Renal pelvis (tissue), 12 donors: ENCODE measurements around the gene TPRG1. TPM values are rescaled to one million over a fixed set of nuclear protein-coding genes. Genes with fewer than 3 reads are reported as not detected.

ENCODE experiments used
- DNase-seq: peaks from one replicate; pipeline ENCODE4 v3.0.0-alpha.2; 2013
- long read RNA-seq, 16 experiments: transcript quantifications; one replicate each; lab custom pipeline, GENCODE V29; 2026
- polyA plus RNA-seq, 3 donors: library from polyadenylated mRNA; unstranded; fragments of 120-200 nt; gene quantifications; one replicate each; pipeline ENCODE4 v1.2.1, GENCODE V29; 2013; ENCODE audit not compliant: insufficient read length in 3 of 3

Gene TPRG1
- polyA plus RNA-seq, result under 1 TPM; 0.30 to 0.65 (median 0.42) TPM
- long read RNA-seq, donor 1, partial matches to known transcripts, result 0 of 1 reads
- long read RNA-seq, donor 1, other reads (novel, unspliced or antisense), result 0 of 1 reads
- long read RNA-seq, donor 2, result 0 reads
- long read RNA-seq, donor 3, result 0 reads
- long read RNA-seq, donor 4, result 0 reads
- long read RNA-seq, donor 5, result 0 reads
- long read RNA-seq, donor 6, result 0 reads
- long read RNA-seq, donor 7, result 0 reads
- long read RNA-seq, donor 8, result 0 reads
- long read RNA-seq, donor 9, full-length matches to known transcripts, result 1 of 1 reads
- long read RNA-seq, donor 9, partial matches to known transcripts, result 0 of 1 reads
- long read RNA-seq, donor 9, other reads (novel, unspliced or antisense), result 0 of 1 reads
- long read RNA-seq, donor 10, result 0 reads
- long read RNA-seq, donor 11, result 0 reads
- long read RNA-seq, donor 12, result 0 reads
- long read RNA-seq, donor 13, result 0 reads
- long read RNA-seq, donor 14, result 0 reads
- long read RNA-seq, donor 15, result 0 reads
- long read RNA-seq, donor 16, result 0 reads

GRCh38 chr3:189171707-189172106, at the start of gene TPRG1:
Gene TPRG1, plus strand, starts transcription at chr3:189171971. Its CDS starts 35,414 bp downstream, at chr3:189207385.
- DNase-seq, result no peak

DNA sequence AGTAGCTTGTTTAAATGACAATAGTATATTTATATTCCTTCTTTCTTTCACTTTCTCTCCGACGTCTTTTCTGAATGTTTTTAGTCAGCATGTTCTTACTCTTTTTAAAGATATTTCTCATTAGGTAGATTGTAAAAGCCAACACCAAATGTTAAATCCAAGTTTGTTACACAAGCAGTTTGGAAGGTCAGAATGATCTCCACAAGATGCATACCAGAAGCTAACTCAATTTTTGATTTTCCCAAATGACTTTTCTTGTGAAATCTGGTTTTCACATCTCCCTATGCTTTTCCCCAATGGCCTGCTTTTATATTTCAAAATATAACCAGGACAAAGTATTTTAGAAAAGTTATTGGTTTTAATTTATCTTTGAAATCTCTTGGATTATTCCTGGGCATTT, 49.7 kb upstream of the TPRG1 start:
- DNase-seq, result no peak

GRCh38 chr3:189122526-189123205, 49.1 kb upstream of the TPRG1 start:
- DNase-seq, result no peak

DNA sequence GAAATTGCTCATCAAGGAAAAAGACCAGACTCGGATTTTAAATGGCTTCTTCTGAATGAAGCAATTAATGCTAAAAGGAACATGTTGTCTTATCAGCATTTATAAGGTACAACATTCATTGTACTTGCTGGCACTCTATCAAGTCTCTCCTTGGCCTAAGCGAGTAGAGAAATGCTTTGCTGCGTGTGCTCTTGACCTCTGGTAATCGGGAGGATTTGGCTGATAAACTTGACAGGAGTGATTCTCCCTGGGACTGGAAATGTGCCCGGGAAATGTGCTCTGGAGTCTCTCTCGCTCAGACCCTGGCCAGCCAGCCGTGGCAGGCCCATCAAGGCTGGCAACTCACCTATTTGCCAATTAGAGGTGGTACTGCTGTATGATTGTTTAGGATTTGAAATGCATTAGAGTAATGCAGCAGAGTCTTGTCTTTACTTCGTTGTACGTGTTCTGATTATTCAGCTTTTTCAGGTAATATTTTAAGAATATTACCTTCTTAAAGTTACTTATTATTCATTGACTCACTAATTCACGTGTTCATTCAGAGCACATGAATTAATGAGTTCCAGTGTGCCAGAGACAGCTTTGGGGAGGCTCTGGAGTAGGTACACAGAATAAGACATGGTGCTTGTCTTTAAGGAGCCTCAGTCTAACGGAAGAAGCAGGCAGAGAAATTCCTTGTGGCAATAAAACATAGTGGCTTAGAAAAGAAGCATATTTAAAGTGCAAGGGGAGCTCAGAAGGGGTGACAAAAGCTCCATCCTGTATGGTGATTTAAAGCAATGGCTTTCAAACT, 48.0 kb upstream of the TPRG1 start:
- no peak for DNase-seq

DNA sequence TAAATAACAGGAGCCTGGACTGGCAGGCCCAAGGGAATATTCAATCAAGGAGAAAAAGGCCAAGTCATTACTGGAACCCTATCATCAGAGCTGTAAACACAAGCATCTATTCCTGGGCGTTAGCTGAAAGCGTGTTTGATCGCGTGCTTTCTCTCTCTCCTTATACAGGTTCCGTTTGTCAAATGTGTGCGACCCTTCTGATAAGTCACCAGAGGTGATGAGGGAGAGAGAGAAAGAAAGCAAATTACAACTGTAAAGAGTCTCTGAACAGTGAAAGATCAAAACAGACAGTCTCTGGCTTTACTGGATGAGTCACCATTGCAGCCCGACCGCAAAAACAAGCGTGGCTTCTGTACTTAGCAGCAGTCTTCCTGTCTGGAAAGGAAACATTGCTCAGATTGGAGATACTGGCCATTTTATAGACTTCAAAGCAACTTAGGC, 39.5 kb upstream of the TPRG1 start:
- no peak for DNase-seq

GRCh38 chr3:189132839-189133238, 38.9 kb upstream of the TPRG1 start:
- no peak for DNase-seq

DNA sequence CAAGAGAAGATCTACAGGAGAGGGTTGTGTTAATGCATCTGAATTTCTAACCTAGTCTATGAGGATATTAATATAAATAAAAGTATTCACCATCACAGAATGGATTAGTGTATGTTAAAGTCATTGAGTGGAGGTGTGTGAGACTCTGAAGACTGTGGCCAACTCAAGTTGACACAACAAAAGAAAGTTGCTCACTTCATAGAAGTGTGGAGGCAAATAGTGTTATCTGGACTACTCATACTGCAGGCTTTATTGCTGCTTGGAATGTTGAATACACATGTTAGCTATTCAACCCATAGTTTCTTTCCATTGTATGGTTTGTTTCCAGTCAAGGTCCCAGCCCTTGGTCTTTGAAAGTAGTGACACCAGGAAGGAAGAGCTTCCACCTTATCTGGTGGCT, 38.0 kb upstream of the TPRG1 start:
- DNase-seq, result no peak

GRCh38 chr3:189137416-189137815, 34.4 kb upstream of the TPRG1 start:
- DNase-seq, result no peak

DNA sequence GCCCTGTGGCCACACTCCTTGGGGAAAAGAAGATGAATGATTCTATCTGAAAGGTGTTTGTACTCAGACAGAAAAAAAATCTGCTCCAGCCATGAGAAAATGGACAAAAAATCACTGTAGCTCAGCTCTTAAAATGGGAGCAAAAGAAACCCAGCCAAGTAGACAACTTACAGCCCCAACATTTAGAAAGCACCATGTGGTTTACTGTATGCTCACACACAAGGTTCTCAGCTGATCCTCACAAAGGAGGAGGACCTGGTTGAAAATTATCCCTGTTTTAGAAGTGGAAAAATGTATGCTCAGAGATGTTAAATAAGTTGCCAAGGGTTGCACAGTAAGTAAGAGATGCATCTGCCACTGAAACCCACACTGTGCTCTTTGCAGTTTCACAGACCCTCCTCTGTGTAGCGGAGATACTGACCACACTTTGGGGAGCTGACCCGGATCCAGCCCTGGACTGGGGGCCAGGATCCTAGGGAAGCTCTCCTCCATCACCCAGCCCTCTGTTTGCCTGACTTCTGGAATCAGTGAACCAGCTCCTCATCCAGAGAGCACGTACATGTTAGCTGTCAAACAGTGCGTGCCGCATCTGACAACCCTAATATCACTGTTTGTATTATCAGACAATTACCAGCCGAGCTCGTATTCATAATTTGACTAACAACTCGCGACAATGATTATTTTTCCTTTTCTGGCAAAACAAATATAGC, 32.7 kb upstream of the TPRG1 start:
- no peak for DNase-seq

- DNase-seq, result no peak
These were observed 32.2 kb upstream of the TPRG1 start for GRCh38 chr3:189139611-189139940.

DNA sequence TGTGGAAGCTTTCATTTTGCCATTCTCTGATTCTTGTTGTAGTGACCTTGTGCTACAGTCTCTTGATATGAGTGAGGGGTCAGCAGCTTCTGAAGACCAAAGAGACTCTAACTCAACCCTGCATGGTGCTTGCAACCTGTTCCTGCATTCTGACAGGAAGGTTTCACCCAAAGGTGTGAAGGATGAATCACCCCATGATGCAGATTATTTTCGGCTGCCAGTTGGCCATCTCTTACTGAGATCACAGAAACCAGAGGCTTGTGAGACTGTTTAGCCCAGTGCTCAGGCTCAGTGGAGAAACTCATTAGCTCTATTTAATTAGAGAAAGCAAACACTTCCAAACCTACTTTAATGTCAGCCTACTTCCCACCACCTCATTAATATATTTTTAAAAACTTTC, 29.2 kb upstream of the TPRG1 start:
- no peak for DNase-seq

DNA sequence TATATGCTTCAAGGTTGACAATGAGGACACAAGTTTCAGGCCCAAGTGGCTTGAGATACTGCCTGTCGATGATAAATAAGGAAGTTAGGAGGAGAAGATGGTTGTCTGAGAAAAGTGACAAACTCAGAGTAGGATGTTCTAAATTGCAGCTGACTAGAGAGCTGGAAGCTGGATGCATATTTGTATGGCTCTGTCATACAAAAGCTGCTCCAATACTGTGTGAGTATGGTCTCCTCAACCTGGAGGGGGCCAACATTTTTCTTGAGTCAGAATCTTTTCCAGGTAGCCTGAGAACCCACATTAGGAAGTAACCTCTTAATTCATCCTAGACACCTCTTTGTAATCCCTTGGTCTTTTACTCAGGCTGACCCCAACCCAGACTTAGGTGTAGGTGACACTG, 28.4 kb upstream of the TPRG1 start:
- no peak for DNase-seq

DNA sequence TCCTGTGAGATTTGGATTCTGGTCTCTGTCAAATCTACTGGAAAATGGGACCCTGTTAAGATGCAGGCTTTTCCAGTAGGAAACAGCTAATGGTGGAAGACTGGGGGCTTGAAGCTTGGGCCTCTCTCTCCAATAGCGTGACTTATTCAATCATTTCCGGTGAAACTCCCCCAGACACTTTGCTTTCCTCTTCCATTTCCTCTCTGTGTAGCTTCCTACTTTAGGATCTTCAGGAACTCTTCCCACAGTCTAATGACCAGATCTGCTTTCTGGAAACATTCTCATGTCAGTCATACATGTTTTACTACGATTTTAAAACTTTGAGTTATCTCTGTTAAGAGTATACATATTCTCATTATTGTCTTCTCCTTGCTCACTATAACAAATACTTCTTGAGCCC, 28.0 kb upstream of the TPRG1 start:
- no peak for DNase-seq

- DNase-seq, result peak; percentile 37
These were observed 27.1 kb upstream of the TPRG1 start for GRCh38 chr3:189144645-189145044.

- DNase-seq, result no peak
These were observed 24.9 kb upstream of the TPRG1 start for GRCh38 chr3:189146848-189147247.

GRCh38 chr3:189148081-189148507, 23.7 kb upstream of the TPRG1 start:
- peak; percentile 65 for DNase-seq

GRCh38 chr3:189149203-189149602, 22.6 kb upstream of the TPRG1 start:
- no peak for DNase-seq

DNA sequence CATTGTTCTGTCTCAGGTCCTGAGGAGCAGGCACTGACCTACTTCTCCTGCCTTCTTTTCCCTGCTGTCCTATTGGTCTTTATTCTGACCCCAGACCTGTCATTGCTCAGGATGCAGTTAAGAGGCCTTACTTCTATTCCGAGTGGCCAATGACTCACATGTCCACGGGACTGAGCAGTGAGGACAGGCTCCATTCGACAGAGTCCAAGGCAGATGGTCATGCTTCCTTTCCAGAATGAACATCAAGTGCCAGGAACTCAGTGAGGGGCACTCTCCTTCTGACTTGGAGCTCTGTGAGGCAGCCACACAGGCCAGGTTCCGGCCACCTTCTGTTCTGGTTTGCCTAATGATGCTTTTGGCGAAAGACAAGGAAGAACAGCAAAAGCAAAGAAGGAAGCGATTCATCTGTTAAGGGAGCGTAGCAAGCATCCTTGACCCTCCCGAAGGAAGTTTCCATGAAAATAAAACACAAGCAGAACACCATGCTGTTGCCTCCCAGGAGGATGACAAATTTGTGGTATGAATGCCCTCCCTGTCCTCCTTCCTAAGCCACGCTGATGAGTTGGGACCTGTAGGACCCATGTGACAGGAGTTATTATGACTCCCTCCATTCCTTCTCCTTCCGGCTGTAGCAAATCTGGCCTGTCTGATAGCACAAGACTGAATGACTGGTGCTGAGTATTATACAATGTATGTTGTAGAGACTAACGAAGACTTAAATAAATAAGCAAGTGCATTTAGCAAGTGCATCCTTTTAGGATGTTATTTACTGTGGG, 14.4 kb upstream of the TPRG1 start:
- no peak for DNase-seq

DNA sequence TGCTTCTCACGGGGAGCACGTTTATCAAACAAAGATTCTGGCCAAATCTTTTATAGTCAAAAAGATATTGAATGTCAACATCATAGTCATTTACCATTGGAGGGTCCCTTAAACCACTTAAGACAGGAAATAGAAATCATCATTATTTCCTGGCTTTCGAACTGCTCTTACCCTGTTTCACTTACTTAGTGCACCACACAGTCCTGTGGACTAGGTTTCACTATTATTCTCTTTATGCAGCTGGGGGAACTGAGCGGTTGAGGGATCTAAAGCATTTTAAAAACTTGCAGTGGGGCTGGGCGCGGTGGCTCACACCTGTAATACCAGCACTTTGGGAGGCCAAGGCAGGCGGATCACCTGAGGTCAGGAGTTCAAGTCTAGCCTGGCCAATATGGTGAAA, 13.7 kb upstream of the TPRG1 start:
- no peak for DNase-seq

GRCh38 chr3:189160519-189161309, 11.1 kb upstream of the TPRG1 start:
- DNase-seq, result no peak
